Stimulated activated CD8-positive, alpha-beta memory T cell treated with anti-CD3 and anti-CD28 coated beads, Interleukin-15, amount 100 ng/mL, for 48 hours (primary cell): ENCODE measurements around the gene ZNF346.

Source experiments
- DNase-seq, 2 donors: peaks; one replicate each; pipeline ENCODE4 v3.0.0-alpha.2; 2020; ENCODE audit warnings: low read depth in 2 of 2

ZNF346 gene

GRCh38 chr5:177067503-177067902, 45.0 kb downstream of the ZNF346 start:
- DNase-seq, result no peak

GRCh38 chr5:177070536-177071191, 48.2 kb downstream of the ZNF346 start:
- no peak for DNase-seq

GRCh38 chr5:177071666-177072385, 49.3 kb downstream of the ZNF346 start:
- DNase-seq, result peak; percentile 14 to 42

GRCh38 chr5:177077335-177077734, 54.8 kb downstream of the ZNF346 start:
- DNase-seq, result no peak

- no peak for DNase-seq
Observed at GRCh38 chr5:177079606-177080005, 57.1 kb downstream of the ZNF346 start.

DNA sequence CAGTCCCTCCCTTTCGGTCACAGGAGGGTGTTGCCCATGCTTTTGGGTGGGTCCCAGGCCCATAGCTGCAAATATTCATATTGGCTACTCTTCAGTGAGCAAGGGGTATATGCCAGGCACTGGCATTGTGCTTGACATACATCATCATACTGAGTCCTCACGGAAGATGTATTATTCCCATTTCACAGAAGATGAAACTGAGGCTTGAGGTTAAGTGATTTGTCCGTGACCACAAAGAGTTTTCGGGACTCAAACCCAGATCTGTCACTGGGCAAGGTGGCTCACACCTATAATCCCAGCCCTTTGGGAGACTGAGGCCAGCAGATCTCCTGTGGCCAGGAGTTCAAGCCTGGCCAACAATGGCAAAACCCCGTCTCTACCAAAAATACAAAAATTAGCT, 57.8 kb downstream of the ZNF346 start:
- no peak for DNase-seq

DNA sequence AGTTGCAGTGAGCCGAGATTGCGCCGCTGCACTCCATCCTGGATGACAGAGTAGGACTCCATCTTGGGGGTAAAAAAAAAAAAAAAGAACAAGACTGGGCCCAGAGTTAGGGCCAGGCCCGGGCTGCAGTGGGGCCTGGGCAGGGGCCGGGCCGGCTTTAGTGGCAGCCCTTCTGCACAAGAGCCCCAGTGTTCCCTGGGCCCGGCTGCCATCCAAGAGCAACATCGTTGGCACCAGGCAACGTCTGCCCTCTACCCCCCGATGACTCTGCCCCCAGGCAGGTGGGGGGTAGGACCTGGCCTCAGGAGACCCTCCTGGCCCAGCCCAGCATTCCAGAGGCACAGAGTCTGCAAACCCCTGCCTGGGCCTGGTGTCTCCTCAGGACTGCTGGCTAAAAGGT, 59.4 kb downstream of the ZNF346 start:
- no peak for DNase-seq

DNA sequence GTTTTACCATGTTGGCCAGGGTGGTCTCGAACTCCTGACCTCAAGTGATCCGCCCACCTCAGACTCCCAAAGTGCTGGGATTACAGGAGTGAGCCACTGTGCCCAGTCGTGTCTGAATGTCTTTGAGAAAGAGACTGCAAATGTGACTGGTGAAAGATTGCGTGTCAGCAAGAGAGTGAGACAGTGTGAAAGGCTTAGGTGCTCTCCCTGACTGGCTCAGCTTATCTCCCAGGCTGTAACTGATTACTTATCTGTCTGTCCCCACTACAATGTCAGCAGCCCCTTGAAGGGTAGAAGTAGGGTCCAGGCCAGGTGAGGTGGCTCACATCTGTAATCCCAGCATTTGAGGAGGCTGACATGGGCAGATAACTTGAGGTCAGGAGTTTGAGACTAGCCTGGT, 60.9 kb downstream of the ZNF346 start:
- no peak for DNase-seq

DNA sequence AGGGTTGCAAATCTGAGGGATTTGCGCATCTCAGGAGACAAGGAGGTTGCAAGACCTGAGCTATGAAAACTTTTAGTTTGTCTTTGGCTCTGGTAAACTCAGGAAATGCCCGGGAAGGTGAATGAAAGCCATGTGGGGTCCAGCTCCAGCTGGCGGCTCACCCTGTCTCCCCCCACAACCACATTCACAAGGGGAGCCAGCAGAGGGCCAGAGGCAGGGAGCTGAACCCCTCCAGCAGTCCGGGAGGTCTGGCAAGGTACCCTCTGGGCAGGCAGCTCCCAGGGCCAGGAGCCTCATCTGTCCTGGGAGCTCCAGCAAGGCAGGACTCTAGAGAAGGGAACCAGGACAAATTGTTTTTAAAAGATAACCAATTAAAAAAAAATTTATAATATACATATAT, 61.7 kb downstream of the ZNF346 start:
- no peak for DNase-seq

GRCh38 chr5:177085985-177086653, 63.6 kb downstream of the ZNF346 start:
- no peak for DNase-seq

DNA sequence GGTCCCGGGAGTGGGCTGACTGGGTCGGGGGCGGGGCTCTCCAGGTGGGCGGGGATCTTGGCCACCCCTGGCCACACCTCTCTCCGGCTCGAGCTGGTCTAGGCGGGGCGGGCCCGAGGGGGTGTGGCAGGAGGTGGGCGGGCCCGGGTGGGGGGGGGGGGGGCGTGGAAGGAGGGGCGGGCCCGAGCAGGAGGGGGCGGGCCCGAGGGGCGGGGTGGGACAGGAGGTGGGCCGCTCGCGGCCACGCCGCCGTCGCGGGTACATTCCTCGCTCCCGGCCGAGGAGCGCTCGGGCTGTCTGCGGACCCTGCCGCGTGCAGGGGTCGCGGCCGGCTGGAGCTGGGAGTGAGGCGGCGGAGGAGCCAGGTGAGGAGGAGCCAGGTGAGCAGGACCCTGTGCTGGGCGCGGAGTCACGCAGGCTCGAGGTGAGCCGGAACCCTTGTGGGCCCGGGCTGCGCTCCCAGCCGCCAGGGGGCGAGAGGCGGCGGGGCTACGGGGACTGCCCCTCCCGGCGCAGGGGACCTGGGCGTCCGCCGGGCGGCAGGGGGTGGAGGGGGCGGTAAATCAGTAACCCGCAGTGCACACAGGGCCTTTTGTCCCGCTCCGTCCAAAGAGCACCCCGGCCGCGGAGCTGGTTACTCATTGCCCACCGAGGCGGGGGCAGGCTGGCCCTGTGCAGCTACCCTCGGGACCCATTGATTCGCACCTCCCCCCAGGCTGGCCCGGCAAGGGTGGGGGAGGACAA, 64.3 kb downstream of the ZNF346 start, which contains the start of gene FGFR4:
FGFR4 (plus strand) TSS at position 262 of the 744 bp plus-strand sequence. CDS start 2,688 bp downstream, outside the sequence.
- DNase-seq, result peak; percentile 36 to 47

DNA sequence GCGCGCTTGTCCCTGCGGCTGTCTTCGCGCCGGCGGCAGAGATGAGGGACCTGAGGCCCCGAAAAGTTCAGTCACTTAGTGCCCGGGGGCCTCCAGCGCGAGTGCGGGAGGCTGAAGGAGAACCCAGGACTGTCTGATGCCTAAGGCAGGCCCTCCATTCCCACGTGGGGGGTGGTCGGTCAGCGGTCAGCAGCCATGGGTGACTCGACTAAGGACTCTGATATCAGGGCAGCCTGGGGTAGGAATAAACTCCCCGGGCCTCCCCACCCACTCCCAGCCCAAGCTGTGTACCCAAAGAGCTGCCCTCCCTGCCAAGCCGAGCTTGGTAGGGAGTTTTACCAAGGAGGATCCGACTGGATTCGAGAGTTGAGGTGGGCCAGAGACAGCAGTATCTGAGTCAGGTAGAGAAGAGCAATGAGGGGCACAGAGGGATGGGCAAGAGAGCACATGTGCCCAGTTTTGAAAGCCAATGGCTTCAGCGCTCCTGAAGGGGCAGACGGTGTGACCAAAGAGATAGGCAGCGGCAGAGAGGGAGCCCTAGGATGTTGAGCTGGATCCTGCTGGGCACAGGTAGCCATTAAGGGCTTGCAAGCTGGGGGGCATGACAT, 65.0 kb downstream of the ZNF346 start:
- no peak for DNase-seq

- no peak for DNase-seq
Observed at GRCh38 chr5:177089127-177089526, 66.6 kb downstream of the ZNF346 start.

GRCh38 chr5:177089825-177090641, 67.5 kb downstream of the ZNF346 start:
- no peak for DNase-seq

DNA sequence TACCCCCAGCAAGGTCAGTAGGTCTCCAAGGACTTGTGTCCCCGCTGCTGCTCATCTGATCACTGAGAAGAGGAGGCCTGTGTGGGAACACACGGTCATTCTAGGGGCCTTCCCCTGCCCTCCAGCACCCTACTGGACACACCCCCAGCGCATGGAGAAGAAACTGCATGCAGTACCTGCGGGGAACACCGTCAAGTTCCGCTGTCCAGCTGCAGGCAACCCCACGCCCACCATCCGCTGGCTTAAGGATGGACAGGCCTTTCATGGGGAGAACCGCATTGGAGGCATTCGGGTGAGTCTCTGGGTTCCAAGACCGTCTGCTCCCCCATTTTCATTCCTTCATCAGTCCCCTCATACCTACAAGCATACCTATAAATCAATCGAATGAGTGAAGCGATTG, 68.3 kb downstream of the ZNF346 start:
- no peak for DNase-seq

- no peak for DNase-seq
Observed at GRCh38 chr5:177091232-177091631, 68.7 kb downstream of the ZNF346 start.

- DNase-seq, result no peak
Observed at GRCh38 chr5:177092178-177093081, 69.9 kb downstream of the ZNF346 start.

DNA sequence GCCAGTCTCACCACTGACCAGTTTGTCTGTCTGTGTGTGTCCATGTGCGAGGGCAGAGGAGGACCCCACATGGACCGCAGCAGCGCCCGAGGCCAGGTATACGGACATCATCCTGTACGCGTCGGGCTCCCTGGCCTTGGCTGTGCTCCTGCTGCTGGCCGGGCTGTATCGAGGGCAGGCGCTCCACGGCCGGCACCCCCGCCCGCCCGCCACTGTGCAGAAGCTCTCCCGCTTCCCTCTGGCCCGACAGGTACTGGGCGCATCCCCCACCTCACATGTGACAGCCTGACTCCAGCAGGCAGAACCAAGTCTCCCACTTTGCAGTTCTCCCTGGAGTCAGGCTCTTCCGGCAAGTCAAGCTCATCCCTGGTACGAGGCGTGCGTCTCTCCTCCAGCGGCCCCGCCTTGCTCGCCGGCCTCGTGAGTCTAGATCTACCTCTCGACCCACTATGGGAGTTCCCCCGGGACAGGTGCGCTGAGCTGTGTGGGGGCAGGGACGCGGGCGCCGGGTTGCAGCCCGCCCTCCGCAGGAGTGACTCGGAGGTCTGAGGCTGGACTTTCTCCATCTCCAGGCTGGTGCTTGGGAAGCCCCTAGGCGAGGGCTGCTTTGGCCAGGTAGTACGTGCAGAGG, 70.7 kb downstream of the ZNF346 start:
- no peak for DNase-seq

DNA sequence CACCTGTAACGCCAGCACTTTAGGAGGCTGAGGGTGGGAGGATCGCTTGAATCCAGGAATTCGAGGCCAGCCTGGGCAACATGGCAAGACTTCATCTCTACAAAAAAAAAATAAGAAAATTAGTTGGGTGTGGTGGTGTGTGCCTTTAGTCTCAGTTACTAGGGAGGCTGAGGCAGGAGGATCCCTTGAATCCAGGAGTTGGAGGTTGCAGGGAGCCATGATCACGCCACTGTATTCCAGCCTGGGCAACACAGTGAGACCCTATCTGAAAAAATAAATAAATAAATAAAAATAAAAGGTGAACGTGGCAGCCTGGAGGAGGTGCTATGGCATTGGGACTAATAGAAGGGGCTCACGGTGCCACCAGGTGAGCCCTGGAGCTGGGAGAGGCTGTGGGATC, 71.3 kb downstream of the ZNF346 start:
- no peak for DNase-seq
